Measurements from ENCODE around the gene POLR2C. TPM values are rescaled to one million over a fixed set of nuclear protein-coding genes. Genes with fewer than 3 reads are reported as not detected.

The POLR2C gene
- total RNA-seq, 1 donor from 2014 or later, result 69.6 TPM

- Mint-ChIP-seq H3K27me3 (no peaks in the 10 kb centered on the region), H3K9me3 (ENCODE audit: low read depth) (no peaks in the 10 kb centered on the region), H3K4me3 (ENCODE audit: low read depth) (no peak overlapping the region), H3K4me1 (ENCODE audit: low read depth) (no peaks in the 10 kb centered on the region), H3K27ac (no peak overlapping the region), H3K36me3 (ENCODE audit: insufficient read depth) (peaks cover 16% of the 10 kb centered on the region)
- no peak for DNase-seq (ENCODE audit: low spot score, unreplicated experiment)
- TF ChIP-seq CTCF (IDR thresholded peaks at IDR 0.05; ENCODE audit: unreplicated experiment), result no peak
Observed at GRCh38 chr16:57518922-57519321, 56.4 kb downstream of the POLR2C start.

- peak; percentile 97 for TF ChIP-seq CTCF (IDR thresholded peaks at IDR 0.05; ENCODE audit: unreplicated experiment)
- H3K4me1 Mint-ChIP-seq (ENCODE audit: low read depth), result peaks cover 3% of the 10 kb centered on the region
- H3K4me3 Mint-ChIP-seq (ENCODE audit: low read depth), result no peak overlapping the region
- H3K27ac Mint-ChIP-seq, result no peak overlapping the region
- DNase-seq (ENCODE audit: low spot score, unreplicated experiment), result peak; percentile 80
- H3K36me3 Mint-ChIP-seq (ENCODE audit: insufficient read depth), result peaks cover 12% of the 10 kb centered on the region
- H3K27me3 Mint-ChIP-seq, result no peaks in the 10 kb centered on the region
- no peaks in the 10 kb centered on the region for H3K9me3 Mint-ChIP-seq (ENCODE audit: low read depth)
Observed at GRCh38 chr16:57519796-57520360, 57.4 kb downstream of the POLR2C start.

Other genes with a start within 250 kb of the POLR2C start
- gene ARL2BP, start 217.4 kb upstream of the POLR2C start, total RNA-seq, result 40.7 and 43.0 TPM in 2 replicates
- gene PLLP, start 178.0 kb upstream of the POLR2C start, total RNA-seq, result 1.6 and 2.9 TPM in 2 replicates
- not detected in 2 replicates for gene CCL22, start 103.9 kb upstream of the POLR2C start, total RNA-seq
- 0.53 and 0.74 TPM in 2 replicates for gene CX3CL1, start 90.2 kb upstream of the POLR2C start, total RNA-seq
- not detected in 2 replicates for gene CCL17, start 57.9 kb upstream of the POLR2C start, total RNA-seq
- 79.3 and 83.3 TPM in 2 replicates for gene CIAPIN1, start 15.3 kb upstream of the POLR2C start, total RNA-seq
- 70.2 and 74.5 TPM in 2 replicates for gene COQ9, start 15.2 kb upstream of the POLR2C start, total RNA-seq
- gene DOK4, start 23.8 kb downstream of the POLR2C start, total RNA-seq, result 35.0 and 38.6 TPM in 2 replicates
- 15.6 and 16.9 TPM in 2 replicates for gene CCDC102A, start 73.9 kb downstream of the POLR2C start, total RNA-seq
- gene ADGRG5, start 80.0 kb downstream of the POLR2C start, total RNA-seq, result 1.6 and 1.9 TPM in 2 replicates
- gene ADGRG1, start 166.0 kb downstream of the POLR2C start, total RNA-seq, result 19.7 and 26.2 TPM in 2 replicates
- gene ADGRG3, start 205.6 kb downstream of the POLR2C start, total RNA-seq, result not detected in 2 replicates
- 5.6 and 6.8 TPM in 2 replicates for gene DRC7, start 232.1 kb downstream of the POLR2C start, total RNA-seq

Measured in progenitor cell of endocrine pancreas (in vitro differentiated cells).